ENCODE results near the gene PSME1. TPM values are rescaled to one million over a fixed set of nuclear protein-coding genes. Genes with fewer than 3 reads are reported as not detected.

PSME1 gene
- total RNA-seq, 4 donors from 2014 or later: 81.0 to 175 (median 131) TPM

DNA sequence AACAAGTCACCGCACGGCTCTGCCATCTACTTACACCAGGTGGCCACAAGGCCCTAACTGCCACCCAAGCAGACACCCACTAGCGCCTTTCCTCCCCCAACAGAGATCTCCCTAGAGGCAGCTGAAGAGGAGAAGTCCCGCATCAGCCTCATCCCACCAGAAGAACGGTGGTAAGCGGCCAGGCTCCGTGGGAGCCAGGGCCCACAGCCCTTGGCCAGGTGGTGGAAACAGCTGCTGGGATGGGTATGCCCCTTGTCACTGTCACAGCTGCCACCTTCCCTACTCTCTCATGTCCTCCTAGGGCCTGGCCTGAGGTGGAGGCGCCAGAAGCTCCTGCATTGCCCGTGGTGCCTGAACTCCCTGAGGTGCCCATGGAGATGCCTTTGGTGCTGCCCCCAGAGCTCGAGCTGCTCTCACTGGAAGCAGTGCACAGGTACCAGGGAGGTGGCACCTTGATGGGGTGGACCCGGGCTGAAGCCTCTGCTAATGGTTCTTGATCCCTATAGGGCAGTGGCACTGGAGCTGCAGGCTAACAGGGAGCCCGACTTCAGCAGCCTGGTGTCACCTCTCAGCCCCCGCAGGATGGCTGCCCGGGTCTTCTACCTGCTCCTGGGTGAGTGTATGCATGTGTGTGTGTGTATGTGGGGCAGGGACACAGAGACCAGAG is 43.4 kb downstream of the PSME1 start:
- H3K27ac ChIP-seq: peak overlapping the region; percentile 78 to 79
- H3K36me3 ChIP-seq: no peaks in the 10 kb centered on the region
- TF ChIP-seq, protein P1, sequence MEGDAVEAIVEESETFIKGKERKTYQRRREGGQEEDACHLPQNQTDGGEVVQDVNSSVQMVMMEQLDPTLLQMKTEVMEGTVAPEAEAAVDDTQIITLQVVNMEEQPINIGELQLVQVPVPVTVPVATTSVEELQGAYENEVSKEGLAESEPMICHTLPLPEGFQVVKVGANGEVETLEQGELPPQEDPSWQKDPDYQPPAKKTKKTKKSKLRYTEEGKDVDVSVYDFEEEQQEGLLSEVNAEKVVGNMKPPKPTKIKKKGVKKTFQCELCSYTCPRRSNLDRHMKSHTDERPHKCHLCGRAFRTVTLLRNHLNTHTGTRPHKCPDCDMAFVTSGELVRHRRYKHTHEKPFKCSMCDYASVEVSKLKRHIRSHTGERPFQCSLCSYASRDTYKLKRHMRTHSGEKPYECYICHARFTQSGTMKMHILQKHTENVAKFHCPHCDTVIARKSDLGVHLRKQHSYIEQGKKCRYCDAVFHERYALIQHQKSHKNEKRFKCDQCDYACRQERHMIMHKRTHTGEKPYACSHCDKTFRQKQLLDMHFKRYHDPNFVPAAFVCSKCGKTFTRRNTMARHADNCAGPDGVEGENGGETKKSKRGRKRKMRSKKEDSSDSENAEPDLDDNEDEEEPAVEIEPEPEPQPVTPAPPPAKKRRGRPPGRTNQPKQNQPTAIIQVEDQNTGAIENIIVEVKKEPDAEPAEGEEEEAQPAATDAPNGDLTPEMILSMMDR (IDR thresholded peaks at IDR 0.05): no peak
- TF ChIP-seq POLR2A (IDR thresholded peaks at IDR 0.05): no peak
- no peak for DNase-seq
- H3K4me3 ChIP-seq: no peak overlapping the region
- no peaks in the 10 kb centered on the region for H3K4me1 ChIP-seq
- H3K27me3 ChIP-seq: no peaks in the 10 kb centered on the region
- intact Hi-C loops (cut with DNase I; ENCODE audit: low total_unique reads): no loop called here
- no peaks in the 10 kb centered on the region for H3K9me3 ChIP-seq

DNA sequence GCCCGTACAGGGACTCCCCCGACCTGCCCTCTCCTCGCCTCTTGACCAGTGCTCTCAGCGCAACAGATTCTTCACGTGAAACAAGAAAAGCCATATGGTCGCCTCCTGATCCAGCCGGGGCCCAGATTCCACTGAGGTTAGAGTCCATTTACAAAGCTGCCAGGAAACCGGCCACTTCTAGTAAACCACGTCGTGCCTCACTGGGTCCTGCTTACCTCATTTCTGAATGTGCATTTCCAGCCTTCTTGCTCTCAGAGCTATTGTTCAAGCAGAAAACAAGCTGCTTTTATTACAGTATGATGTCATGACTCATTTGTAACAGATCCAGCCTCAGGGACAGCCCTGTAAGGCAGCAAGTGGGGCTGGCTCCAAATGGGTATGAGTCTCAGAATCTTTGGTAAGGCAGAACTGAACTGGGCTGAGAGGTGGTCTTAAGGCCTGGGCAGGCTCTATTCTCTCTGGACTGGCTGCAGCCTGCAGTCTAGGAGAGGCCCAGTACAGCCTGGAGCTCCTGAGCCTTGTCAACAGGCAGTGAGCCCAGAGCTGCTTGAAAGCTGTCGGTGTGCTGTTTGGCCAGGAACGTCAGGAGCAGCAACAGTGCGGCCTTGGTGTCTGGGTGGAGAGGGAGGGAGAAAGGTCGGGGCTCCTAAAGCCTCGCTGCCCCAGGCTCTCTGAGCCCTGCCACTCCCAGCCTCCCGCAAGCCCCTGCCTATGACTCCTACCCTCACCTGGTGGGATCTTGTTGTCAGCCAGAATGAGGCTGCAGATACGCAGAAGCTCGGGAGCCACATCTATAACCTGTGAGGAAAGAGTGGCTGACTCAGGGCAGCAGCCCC is 44.2 kb downstream of the PSME1 start:
- no peak for TF ChIP-seq POLR2A (IDR thresholded peaks at IDR 0.05)
- TF ChIP-seq, protein P1 (IDR thresholded peaks at IDR 0.05): no peak
- DNase-seq: peak in 1 of 2 donors; percentile 42
- H3K27ac ChIP-seq: peak overlapping the region; percentile 78 to 79
- no peaks in the 10 kb centered on the region for H3K4me1 ChIP-seq
- no peaks in the 10 kb centered on the region for H3K27me3 ChIP-seq
- H3K9me3 ChIP-seq: no peaks in the 10 kb centered on the region
- H3K4me3 ChIP-seq: no peak overlapping the region
- intact Hi-C loops (cut with DNase I; ENCODE audit: low total_unique reads): no loop called here
- H3K36me3 ChIP-seq: no peaks in the 10 kb centered on the region

DNA sequence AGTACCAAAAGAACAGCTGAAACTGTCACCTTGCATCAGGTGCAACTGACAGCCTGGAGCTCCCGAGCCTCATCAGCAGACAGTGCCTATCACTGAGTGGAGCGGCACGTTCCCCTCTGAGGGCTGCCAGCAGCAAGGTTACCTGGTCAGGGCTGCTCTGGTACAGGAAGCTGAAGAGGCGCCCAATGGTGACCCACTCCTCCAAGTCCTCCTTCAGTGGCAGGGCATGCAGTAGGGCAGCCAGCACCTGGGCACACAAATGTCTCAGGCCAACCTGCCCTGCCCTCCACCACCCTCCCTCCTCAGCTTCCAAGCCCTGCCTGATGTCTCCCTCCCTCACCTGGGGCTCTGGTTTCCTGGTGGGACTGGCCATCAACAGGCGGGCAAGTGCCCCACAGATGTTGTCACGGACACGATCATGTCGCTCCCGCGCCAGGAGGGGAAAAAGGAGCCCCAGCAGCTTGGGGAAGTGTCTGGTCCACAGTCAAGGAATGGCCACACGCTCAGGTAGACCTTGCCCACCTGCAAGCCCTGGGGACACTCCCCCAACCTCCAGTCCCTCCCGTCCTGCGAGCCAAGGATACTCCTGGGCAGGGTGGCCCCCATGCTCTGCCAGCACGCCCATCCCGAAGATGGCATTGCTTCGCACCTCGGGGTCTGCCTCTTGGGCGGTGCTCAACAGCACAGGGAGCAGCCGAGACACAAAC is 45.5 kb downstream of the PSME1 start:
- no peaks in the 10 kb centered on the region for H3K4me1 ChIP-seq
- H3K4me3 ChIP-seq: no peak overlapping the region
- no peaks in the 10 kb centered on the region for H3K36me3 ChIP-seq
- TF ChIP-seq POLR2A (IDR thresholded peaks at IDR 0.05): no peak
- TF ChIP-seq, protein P1 (IDR thresholded peaks at IDR 0.05): no peak
- no peak for DNase-seq
- H3K9me3 ChIP-seq: no peaks in the 10 kb centered on the region
- H3K27me3 ChIP-seq: no peaks in the 10 kb centered on the region
- H3K27ac ChIP-seq: no peak overlapping the region
- intact Hi-C loops (cut with DNase I; ENCODE audit: low total_unique reads): no loop called here

DNA sequence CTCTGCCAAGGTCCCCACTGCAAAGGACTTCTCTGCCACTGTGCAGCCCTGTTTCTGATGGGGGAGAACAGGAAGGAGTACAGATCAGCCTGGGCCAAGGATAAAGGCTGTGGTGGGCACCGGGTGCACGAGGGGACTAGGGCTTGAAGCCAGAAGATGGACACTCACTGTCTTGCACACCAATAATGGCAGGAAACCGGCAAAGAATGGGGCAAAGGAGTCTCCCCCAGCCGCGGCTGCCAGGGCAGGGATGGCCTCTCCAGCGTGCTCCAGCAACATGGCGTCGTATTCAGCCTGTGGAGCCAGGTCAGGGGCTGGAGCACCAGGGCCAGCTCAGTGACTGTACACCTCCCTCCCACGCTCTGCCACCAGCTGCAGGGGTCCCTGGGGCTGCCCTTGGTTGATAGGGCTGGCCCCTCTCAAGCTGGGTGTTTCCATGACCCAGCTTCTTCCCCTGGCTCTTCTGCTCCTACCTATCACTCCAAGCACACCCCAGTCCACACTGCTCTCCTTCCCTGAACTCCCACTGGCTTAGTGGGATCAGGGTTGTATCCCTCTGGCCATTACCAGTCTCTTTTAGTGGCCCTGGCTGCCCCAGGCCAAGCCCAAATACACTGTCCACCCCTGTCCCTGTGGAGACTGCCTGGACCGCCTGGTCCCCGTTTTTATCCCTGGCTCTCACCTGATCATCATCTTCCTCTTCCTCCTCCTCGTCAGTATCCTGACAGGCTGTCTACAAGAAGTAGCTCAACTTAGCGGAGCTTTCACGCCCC is 46.3 kb downstream of the PSME1 start:
- Histone ChIP-seq H3K9me3 (no peaks in the 10 kb centered on the region), H3K4me1 (no peaks in the 10 kb centered on the region), H3K36me3 (no peaks in the 10 kb centered on the region), H3K27ac (no peak overlapping the region), H3K4me3 (no peak overlapping the region), H3K27me3 (no peaks in the 10 kb centered on the region)
- TF ChIP-seq POLR2A (IDR thresholded peaks at IDR 0.05): no peak
- TF ChIP-seq, protein P1 (IDR thresholded peaks at IDR 0.05): no peak
- intact Hi-C loops (cut with DNase I; ENCODE audit: low total_unique reads): no loop called here
- DNase-seq: no peak
